HepG2 (cell line): Measurements from ENCODE around the gene NRSN2. TPM values are rescaled to one million over a fixed set of nuclear protein-coding genes. Genes with fewer than 3 reads are reported as not detected.

Source experiments
- BCL3 ChIP-seq: sonication (generic); formaldehyde crosslinking; IDR thresholded peaks from 2 replicates; pipeline ENCODE4 v1.5.1; 2020; ENCODE audit warnings: mild to moderate bottlenecking, missing genetic modification reagents, moderate library complexity
- CEBPB ChIP-seq: IDR thresholded peaks from 2 replicates; pipeline ENCODE4 v1.6.1; 2011; ENCODE audit warnings: low read depth, low read length, improper control_type of control experiment, borderline replicate concordance
- EZH2 ChIP-seq: conservative IDR thresholded peaks from 2 replicates; pipeline ENCODE4 v1.6.1; 2012; ENCODE audit warnings: mild to moderate bottlenecking, low read depth, low read length, moderate library complexity
- HOXA7 ChIP-seq: sonication (generic); formaldehyde crosslinking; IDR thresholded peaks from 2 replicates; pipeline ENCODE4 v1.8.1; 2022; ENCODE audit warnings: mild to moderate bottlenecking, missing genetic modification reagents, moderate library complexity
- KAT7 ChIP-seq: IDR thresholded peaks from 2 replicates; pipeline ENCODE4 v1.6.1; 2018; ENCODE audit warnings: borderline replicate concordance, missing compliant biosample characterization
- MAFK ChIP-seq, 2 experiments: IDR thresholded peaks in 1 of 2; conservative IDR thresholded peaks in 1 of 2; 2 replicates each; pipeline ENCODE4 v1.6.1; 2011; ENCODE audit warnings: improper control_type of control experiment in 2 of 2, low read length in 2 of 2
- MTF2 ChIP-seq: sonication (generic); formaldehyde crosslinking; IDR thresholded peaks from 2 replicates; pipeline ENCODE4 v1.5.0; 2020; ENCODE audit warnings: missing genetic modification reagents, borderline replicate concordance
- NR1H2 ChIP-seq: sonication (generic); formaldehyde crosslinking; IDR thresholded peaks from 2 replicates; pipeline ENCODE4 v1.8.1; 2022; ENCODE audit warnings: low read depth, missing genetic modification reagents, borderline replicate concordance
- PHF8 ChIP-seq: sonication (generic); formaldehyde crosslinking; IDR thresholded peaks from 2 replicates; pipeline ENCODE4 v1.5.0; 2020; ENCODE audit warnings: missing genetic modification reagents
- RARG ChIP-seq: sonication (generic); formaldehyde crosslinking; IDR thresholded peaks from 2 replicates; pipeline ENCODE4 v1.4.0; 2020; ENCODE audit warnings: low read depth, mild to moderate bottlenecking, missing genetic modification reagents
- SMARCC2 ChIP-seq: fragments of 450-650 bp; IDR thresholded peaks from 2 replicates; pipeline ENCODE4 v1.6.1; 2017; ENCODE audit warnings: antibody characterized with exemption, mild to moderate bottlenecking
- TAF1 ChIP-seq: sonication (generic); formaldehyde crosslinking; IDR thresholded peaks from 2 replicates; pipeline ENCODE4 v1.4.0; 2020; ENCODE audit warnings: missing genetic modification reagents
- ZBTB40 ChIP-seq, 2 experiments: fragments of 450-650 bp in 1 of 2; sonication (generic) in 1 of 2; formaldehyde crosslinking in 1 of 2; IDR thresholded peaks; 2 replicates each; pipeline versions ENCODE4 v1.6.1 to v1.8.0; 2016 to 2022; ENCODE audit warnings: antibody characterized with exemption in 1 of 2, mild to moderate bottlenecking in 1 of 2, missing genetic modification reagents in 1 of 2
- ZFP41 ChIP-seq: sonication (generic); formaldehyde crosslinking; IDR thresholded peaks from 2 replicates; pipeline ENCODE4 v1.4.0; 2020; ENCODE audit warnings: mild to moderate bottlenecking, missing genetic modification reagents, borderline replicate concordance
- ZNF280B ChIP-seq: sonication (generic); formaldehyde crosslinking; IDR thresholded peaks from 2 replicates; pipeline ENCODE4 v1.5.0; 2020; ENCODE audit warnings: missing genetic modification reagents, mild to moderate bottlenecking, borderline replicate concordance
- ZNF776 ChIP-seq: sonication (generic); formaldehyde crosslinking; IDR thresholded peaks from 2 replicates; pipeline ENCODE4 v1.4.0; 2020; ENCODE audit warnings: mild to moderate bottlenecking, missing genetic modification reagents
- ZNF879 ChIP-seq: sonication (generic); formaldehyde crosslinking; IDR thresholded peaks from 2 replicates; pipeline ENCODE4 v1.8.1; 2023; ENCODE audit warnings: missing genetic modification reagents
- polyA plus RNA-seq, 8 experiments: library from polyadenylated mRNA; depleted of rRNA in 3 of 8; stranded (reverse) in 7 of 8; unstranded in 1 of 8; fragments of >200 nt; fragmentation: Illumina TruSeq in 4 of 8; extraction: Trizol in 4 of 8; gene quantifications; 2 replicates each; pipeline versions ENCODE4 v1.2.1 to v1.2.3, GENCODE V29; 2011 to 2016; ENCODE audit warnings: low read depth in 4 of 8, missing spikeins in 1 of 8, mixed read lengths in 1 of 8; ENCODE audit not compliant: insufficient read depth in 1 of 8
- total RNA-seq, 5 experiments: library from RNA; depleted of rRNA; stranded (reverse); fragments of >200 nt; fragmentation: Illumina TruSeq; extraction: Trizol; gene quantifications; 2 replicates each; pipeline ENCODE4 v1.2.3, GENCODE V29; 2016; ENCODE audit warnings: low read depth in 1 of 5

The NRSN2 gene
- total and polyA plus RNA-seq, 2 of the 13 experiments (the other 11 are each of a cell fraction or from before 2014, with no cell fraction given), result 32.3 to 49.4 TPM

GRCh38 chr20:391041-391711, 44.3 kb downstream of the NRSN2 start (continued):
- TF ChIP-seq ZBTB40 (IDR thresholded peaks at IDR 0.05), result no peak
- no peak for TF ChIP-seq ZBTB40 (CRISPR knock-in tag; IDR thresholded peaks at IDR 0.05)
- TF ChIP-seq ZNF280B (CRISPR knock-in tag), result peak; percentile 76; the same call in 1 of the 2 replicates
- TF ChIP-seq RARG (CRISPR knock-in tag), result no peak
- no peak for TF ChIP-seq CEBPB
- TF ChIP-seq SMARCC2, result no peak
- no peak for TF ChIP-seq NR1H2 (CRISPR knock-in tag)
- no peak for TF ChIP-seq MAFK (conservative IDR thresholded peaks at IDR 0.05 in 1 of 2, IDR thresholded peaks at IDR 0.05 in 1 of 2; ENCODE audit: low read length in 2 of 2)
- no peak for TF ChIP-seq TAF1 (CRISPR knock-in tag)
- TF ChIP-seq EZH2, result no peak
- TF ChIP-seq ZNF879 (CRISPR knock-in tag), result no peak
- TF ChIP-seq KAT7 (CRISPR knock-in tag), result no peak
- no peak for TF ChIP-seq ZNF776 (CRISPR knock-in tag)
- no peak for TF ChIP-seq MTF2 (CRISPR knock-in tag)
- TF ChIP-seq ZFP41 (CRISPR knock-in tag), result no peak
- TF ChIP-seq PHF8 (CRISPR knock-in tag), result no peak
- no peak for TF ChIP-seq BCL3 (CRISPR knock-in tag)
- no peak for TF ChIP-seq HOXA7 (CRISPR knock-in tag)
